Measurements from ENCODE around the gene KIF26A. TPM values are rescaled to one million over a fixed set of nuclear protein-coding genes. Genes with fewer than 3 reads are reported as not detected.

Gene KIF26A
- total RNA-seq, 2 donors from 2014 or later, result 1.6 to 13.9 TPM

DNA sequence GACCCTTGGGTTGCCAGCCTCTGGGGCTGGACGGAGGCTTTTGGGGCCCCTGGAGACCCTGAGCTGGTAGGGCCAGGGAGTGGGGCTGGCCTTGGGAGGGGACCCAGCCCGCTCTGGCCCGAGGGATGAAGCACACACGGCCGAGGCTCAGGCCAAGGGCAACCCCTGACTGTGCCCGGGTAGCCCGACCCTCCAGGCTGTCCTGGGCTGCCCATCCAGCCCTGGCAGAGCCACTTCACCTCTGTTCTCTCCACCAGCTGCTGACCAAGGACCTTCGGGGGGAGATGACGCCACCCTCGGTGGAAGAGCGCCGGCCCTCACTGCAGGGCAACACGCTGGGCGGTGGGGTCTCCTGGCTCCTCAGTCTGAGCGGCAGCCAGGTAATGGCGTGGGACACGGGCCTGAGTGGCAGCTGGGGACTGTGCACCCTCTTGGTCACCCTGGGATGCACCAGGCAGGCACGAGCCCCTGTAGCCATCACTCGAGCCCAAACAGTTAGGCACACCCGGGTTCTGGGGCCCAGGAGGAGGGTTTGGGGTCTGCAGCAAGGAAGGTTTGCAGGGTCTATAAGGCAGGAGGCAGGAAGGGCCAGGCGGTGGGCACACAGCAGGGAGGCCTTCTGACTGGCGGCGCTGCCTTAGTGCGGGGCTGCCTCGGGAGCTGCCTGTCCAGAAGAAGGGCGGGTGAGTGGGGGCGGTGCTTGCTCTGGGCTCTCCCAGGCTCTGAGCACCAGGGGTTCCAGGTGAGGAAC lies 33.1 kb upstream of the KIF26A start:
- Histone ChIP-seq H3K27me3 (replicated peaks; ENCODE audit: insufficient read depth) (no peaks in the 10 kb centered on the region), H3K9me3 (no peaks in the 10 kb centered on the region), H3K4me3 (no peak overlapping the region), H3K36me3 (no peaks in the 10 kb centered on the region), H3K27ac (no peak overlapping the region), H3K4me1 (replicated peaks) (peaks cover 3% of the 10 kb centered on the region)
- WGBS, result 86% methylated on average over 25 of the region's 27 CpGs
- TF ChIP-seq, protein P1, sequence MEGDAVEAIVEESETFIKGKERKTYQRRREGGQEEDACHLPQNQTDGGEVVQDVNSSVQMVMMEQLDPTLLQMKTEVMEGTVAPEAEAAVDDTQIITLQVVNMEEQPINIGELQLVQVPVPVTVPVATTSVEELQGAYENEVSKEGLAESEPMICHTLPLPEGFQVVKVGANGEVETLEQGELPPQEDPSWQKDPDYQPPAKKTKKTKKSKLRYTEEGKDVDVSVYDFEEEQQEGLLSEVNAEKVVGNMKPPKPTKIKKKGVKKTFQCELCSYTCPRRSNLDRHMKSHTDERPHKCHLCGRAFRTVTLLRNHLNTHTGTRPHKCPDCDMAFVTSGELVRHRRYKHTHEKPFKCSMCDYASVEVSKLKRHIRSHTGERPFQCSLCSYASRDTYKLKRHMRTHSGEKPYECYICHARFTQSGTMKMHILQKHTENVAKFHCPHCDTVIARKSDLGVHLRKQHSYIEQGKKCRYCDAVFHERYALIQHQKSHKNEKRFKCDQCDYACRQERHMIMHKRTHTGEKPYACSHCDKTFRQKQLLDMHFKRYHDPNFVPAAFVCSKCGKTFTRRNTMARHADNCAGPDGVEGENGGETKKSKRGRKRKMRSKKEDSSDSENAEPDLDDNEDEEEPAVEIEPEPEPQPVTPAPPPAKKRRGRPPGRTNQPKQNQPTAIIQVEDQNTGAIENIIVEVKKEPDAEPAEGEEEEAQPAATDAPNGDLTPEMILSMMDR (IDR thresholded peaks at IDR 0.05), result no peak
- no peak for TF ChIP-seq POLR2AphosphoS5 (IDR thresholded peaks at IDR 0.05)
- no peak for TF ChIP-seq POLR2A (IDR thresholded peaks at IDR 0.05)
- no peak for DNase-seq (ENCODE audit: low spot score)
- intact Hi-C loops (cut with DNase I), result no loop called here

DNA sequence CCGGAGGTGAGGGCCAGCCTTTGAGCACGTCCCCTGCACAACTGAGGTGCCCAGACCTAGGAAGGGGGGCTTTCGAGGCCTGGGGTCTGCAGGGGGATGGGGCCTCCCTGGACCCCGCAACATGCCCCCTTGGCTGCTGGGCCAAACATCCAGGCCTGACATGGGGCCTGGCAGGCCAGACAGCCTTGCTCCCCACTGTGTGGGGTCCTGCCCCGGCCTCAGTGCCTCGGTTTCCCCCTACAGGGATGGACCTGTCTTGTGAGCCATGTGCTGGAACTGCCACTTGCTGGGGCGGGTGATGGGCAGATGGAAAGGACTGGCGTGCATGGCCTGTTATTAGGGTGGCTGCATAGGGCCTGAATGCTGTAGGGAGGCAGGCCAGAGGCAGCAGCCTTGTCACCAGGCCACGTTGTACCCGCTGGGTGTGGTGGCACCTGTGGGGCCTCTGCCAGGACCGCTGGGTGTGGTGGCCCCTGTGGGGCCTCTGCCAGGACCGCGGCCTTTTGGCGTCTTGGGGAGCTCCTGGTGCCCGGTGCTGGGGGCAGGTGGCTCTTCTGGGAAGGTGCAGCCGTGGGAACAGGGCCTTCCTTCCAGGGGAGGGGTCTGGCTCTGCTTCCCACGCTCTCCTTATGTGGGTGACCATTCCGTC lies 32.4 kb upstream of the KIF26A start:
- no peak for TF ChIP-seq POLR2A (IDR thresholded peaks at IDR 0.05)
- TF ChIP-seq, protein P1 (IDR thresholded peaks at IDR 0.05), result no peak
- no peak for TF ChIP-seq POLR2AphosphoS5 (IDR thresholded peaks at IDR 0.05)
- Histone ChIP-seq H3K4me1 (replicated peaks) (peaks cover 3% of the 10 kb centered on the region), H3K9me3 (no peaks in the 10 kb centered on the region), H3K27me3 (replicated peaks; ENCODE audit: insufficient read depth) (no peaks in the 10 kb centered on the region), H3K36me3 (no peaks in the 10 kb centered on the region), H3K4me3 (no peak overlapping the region), H3K27ac (no peak overlapping the region)
- no peak for DNase-seq (ENCODE audit: low spot score)
- intact Hi-C loops (cut with DNase I), result no loop called here
- WGBS, result 69% methylated on average over 17 of the region's 18 CpGs

DNA sequence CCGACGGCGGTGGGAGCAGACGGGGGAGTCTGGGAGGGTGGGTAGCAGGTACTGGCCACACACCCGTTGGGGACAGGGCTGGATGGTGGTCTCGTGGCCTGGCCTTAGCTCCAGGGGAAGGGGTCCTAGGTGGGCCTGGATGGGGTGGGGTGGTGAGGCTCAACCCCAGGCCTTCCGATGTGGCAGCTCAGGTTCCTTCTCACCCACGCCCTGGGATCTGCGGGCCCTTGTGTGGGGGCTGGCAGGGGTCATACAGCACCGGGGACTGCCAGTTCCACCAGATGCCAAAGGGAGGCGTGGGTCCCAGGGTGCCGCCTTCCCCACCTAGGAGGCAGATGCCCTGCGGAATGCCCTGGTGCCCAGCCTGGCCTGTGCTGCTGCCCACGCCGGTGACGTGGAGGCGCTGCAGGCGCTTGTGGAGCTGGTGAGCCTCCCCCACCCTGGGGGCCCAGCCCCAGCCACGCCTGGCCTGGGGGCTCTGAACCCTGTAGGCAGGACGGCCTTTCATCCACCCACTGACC lies 31.9 kb upstream of the KIF26A start:
- H3K27me3 ChIP-seq (replicated peaks; ENCODE audit: insufficient read depth), result no peaks in the 10 kb centered on the region
- H3K36me3 ChIP-seq, result no peaks in the 10 kb centered on the region
- TF ChIP-seq POLR2AphosphoS5 (IDR thresholded peaks at IDR 0.05) (no peak), POLR2A (IDR thresholded peaks at IDR 0.05) (no peak)
- TF ChIP-seq, protein P1 (IDR thresholded peaks at IDR 0.05), result no peak
- H3K4me1 ChIP-seq (replicated peaks), result no peaks in the 10 kb centered on the region
- no peak overlapping the region for H3K27ac ChIP-seq
- DNase-seq (ENCODE audit: low spot score), result no peak
- no peak overlapping the region for H3K4me3 ChIP-seq
- H3K9me3 ChIP-seq, result no peaks in the 10 kb centered on the region
- intact Hi-C loops (cut with DNase I), result no loop called here
- 85% methylated on average over 13 of the region's 20 CpGs for WGBS

DNA sequence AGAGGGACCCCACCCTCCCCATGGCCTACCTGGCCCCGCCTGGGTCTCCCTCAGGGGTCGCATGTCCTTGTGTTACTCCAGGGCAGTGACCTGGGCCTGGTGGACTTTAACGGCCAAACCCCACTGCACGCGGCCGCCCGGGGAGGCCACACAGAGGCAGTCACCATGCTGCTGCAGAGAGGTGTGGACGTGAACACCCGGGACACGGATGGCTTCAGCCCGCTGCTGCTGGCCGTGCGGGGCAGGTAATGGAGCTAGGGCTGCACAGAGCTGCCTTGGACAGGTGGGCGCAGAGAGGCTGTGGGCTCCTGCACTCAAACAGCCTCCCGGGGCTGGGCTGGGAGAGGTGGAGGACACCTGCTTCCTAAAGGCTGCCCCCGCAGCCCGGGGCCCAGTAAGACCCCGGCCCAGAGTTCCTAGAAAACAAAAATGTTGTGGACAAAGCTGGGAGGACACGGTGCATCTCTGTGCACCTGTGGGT lies 31.2 kb upstream of the KIF26A start:
- WGBS, result 54% methylated on average over 12 of the region's 19 CpGs
- H3K36me3 ChIP-seq, result no peaks in the 10 kb centered on the region
- no peak overlapping the region for H3K4me3 ChIP-seq
- H3K4me1 ChIP-seq (replicated peaks), result no peaks in the 10 kb centered on the region
- intact Hi-C loops (cut with DNase I), result no loop called here
- no peak overlapping the region for H3K27ac ChIP-seq
- DNase-seq (ENCODE audit: low spot score), result no peak
- no peaks in the 10 kb centered on the region for H3K9me3 ChIP-seq
- TF ChIP-seq POLR2A (IDR thresholded peaks at IDR 0.05), result no peak
- TF ChIP-seq, protein P1 (IDR thresholded peaks at IDR 0.05), result no peak
- no peak for TF ChIP-seq POLR2AphosphoS5 (IDR thresholded peaks at IDR 0.05)
- H3K27me3 ChIP-seq (replicated peaks; ENCODE audit: insufficient read depth), result no peaks in the 10 kb centered on the region

Measured in prostate gland (tissue), 2 donors.